GM19395 (cell line): Measurements from ENCODE around the gene FAM181B.
"Not testable (repeated sequence)": the region's sequence is repeated elsewhere in the genome, so short reads cannot be mapped to it uniquely, and the experiment has no call there.

Source experiments
- ATAC-seq: cut with Tn5 transposase; IDR thresholded peaks from one replicate; pipeline ENCODE4 v1.9.1; 2021; ENCODE audit warnings: mild to moderate bottlenecking, moderate library complexity; ENCODE audit not compliant: unreplicated experiment

The FAM181B gene

DNA sequence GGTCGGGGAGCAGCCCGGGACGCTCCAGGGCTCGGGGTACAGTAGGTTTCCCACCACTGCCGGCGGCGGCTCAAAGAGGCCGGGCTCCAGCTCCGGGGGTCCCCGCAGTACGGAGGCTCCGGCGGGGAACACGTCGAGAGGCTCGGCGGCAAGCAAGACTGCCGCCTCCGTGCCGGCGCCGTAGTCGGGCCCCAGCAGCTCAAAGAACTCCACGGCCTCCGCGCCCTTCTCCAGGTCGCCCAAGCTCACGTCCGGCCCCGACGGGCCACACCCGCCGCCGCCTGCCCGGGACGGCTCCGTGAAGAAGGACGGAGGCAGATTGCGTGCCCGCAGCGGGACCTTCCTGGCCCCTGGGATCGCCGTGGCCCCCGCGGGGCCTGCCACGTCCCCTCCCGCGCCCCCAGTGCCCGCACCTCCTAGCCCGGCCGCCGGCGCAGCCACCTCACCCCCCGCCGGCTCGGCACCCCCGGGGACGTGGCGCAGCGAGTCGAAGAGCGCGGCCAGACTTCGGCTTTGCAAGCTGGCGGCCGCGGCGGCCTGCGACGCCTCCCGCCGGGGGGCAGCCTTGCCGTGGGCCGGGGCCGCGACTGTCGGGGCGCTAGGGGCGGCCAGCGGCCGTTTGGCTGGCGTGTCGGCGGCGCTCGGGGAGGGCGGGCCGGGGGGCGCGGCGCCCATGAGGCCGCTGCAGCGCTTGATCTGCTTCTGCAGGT lies 775 bp downstream of the FAM181B start:
- ATAC-seq = peak; percentile 27

DNA sequence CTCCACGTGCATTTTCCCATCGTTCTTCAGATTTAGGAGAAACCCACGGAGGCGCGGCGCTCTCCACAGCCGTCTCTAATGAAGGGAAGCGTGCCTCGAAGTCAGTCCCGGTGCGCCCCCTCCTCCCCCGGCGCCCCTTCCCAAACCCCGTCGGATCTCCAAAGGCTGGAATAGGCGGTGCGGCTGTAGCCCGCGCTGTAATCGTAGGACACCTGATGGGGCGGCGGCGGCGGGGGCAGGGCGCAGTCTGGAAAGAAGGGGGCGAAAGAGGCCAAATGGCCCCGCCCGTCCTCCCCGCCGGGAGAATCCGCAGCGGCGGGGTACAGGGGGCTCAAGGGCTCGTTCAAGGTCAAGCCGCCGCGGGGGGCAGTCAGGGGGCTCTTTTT lies 1.3 kb downstream of the FAM181B start:
- ATAC-seq = no peak

DNA sequence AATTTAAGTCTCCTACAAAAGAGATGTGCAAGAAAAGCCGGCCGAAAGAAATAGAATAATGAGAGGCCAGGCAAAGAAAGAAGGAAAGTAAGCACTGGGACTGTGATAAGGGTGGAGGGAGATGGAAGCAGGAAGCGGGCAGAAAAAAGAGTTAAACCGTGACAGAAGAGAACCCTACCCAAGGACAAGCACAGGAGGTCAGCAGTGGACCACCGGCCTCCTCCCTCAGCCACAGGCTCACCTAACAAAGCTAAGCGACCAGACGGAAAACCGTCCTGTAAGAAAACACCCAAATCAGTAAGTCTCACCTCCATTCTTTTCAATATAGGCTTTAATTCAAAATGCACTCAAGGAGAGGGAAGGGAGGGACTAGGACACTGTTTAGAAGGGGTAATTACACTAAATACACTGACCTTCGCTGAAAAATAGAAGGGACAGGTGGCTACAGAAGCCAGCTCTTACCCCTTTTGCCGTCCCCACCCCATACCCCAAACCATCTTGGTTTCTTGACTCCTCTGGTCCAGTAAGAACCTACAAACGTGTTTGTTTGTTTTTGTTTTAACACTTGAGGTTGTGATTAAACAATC lies 1.9 kb downstream of the FAM181B start:
- ATAC-seq = no peak

- no peak for ATAC-seq
Observed at GRCh38 chr11:82730754-82731153, 2.9 kb downstream of the FAM181B start.

GRCh38 chr11:82730286-82730685 lies 3.4 kb downstream of the FAM181B start:
- no peak for ATAC-seq

- ATAC-seq = no peak
Observed at GRCh38 chr11:82724026-82724425, 9.6 kb downstream of the FAM181B start.

DNA sequence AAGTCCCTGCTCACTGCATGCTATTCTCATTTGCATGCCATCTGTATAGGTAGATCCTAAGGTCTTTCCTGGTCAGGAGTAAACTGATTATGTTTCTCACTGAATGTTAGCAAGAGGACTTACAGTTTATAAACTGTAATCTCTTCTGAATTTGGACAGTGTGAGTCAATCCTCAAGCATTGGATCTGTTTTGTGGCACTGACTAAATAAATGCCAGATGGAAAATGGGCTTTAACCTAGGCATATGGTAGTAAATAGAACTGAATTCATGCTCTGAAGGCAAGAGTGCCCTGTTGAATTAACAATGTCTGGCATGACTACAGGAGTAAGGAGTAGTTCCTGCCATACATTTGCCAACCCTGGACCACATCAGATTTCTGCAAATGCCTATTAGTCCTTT lies 11.4 kb downstream of the FAM181B start:
- ATAC-seq = no peak

- no peak for ATAC-seq
Observed at GRCh38 chr11:82720267-82721065, 13.2 kb downstream of the FAM181B start.

DNA sequence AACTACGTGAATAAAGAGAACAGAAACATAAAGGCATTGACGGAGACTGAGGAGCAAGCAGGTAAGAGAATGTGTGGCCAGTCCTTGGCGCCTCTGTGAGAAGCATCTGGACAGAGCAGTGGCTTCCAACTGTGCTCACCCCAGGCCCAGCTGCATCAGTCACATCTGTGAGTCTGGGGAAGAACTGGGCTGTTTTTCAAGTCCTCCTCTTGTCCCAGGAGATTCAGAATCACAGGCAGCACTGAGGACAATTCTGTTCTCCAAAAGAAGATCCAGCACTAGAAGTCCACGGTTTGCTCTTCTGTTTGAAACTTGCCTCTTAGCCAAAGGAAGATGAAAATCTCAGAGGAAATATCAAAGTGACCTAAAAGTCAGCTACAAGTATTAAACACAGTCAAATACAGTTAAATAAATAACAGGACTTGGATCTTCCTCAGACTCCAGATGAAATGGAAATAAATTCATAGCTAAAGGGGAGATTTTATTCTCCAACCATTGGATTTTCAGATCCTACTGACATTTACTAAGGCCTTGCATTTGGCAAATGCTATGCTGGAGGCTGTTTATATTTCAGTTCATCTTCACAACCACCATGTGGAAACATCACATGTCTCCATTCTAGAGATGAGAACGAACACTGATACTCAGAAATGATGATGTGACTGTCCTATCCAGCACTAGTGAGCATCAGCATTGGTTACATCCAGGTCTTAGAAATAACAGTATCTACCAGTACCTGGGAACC lies 14.1 kb downstream of the FAM181B start:
- ATAC-seq = no peak

GRCh38 chr11:82718821-82719220 lies 14.8 kb downstream of the FAM181B start:
- no peak for ATAC-seq

GRCh38 chr11:82718307-82718706 lies 15.4 kb downstream of the FAM181B start:
- ATAC-seq = peak; percentile 76

- ATAC-seq = no peak
Observed at GRCh38 chr11:82714346-82715174, 19.1 kb downstream of the FAM181B start.

DNA sequence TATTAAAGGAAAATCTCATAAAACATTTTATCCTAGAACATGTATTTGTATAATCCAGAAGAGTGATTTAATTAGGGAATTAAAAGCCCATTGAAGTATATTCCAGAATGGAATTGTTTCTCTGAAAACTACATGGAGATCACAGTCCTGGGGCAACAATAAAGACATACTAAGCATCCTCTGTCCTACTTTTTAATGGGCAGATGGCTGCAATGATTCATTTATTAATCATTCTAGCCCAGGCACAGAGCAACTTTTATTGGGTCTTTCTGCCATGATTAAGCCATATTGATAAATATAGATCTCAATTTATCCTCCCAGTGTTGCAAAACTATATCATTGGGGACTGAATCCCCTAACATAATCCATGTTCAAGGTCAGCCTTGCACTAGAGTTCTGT lies 22.0 kb downstream of the FAM181B start:
- no peak for ATAC-seq

- no peak for ATAC-seq
Observed at GRCh38 chr11:82703796-82704195, 29.9 kb downstream of the FAM181B start.

GRCh38 chr11:82703226-82703625 lies 30.4 kb downstream of the FAM181B start:
- ATAC-seq = no peak

DNA sequence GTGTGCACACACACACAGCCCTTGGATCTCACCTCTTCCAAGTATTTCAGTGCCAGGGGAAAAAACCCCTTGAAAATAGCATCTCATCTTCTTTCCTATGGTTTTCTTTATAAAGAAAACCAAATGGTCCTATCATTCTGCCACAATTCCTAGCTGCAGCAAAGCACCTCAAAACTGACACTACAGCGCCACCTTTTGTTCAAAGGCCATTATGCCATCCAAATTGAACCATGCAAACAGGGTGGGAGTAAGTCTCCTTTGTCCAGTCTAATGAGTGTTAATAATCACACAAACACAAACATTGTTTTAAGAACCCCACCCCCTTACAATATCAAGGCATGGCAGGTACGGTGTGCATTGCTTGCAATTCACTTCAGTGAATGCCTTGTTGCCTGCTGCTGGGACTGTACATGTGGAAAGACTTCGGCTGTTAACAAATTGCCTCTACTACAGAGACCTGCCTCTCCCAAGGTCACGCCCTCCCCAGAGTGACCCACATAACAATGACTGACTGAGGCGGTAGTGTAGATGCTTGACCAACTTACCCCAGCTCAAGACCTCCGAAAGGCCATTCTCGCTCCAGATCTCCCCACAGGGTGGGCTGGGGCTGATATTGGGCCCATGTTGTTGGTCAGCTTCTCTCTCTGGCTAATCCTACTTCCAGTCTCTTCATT lies 31.7 kb downstream of the FAM181B start:
- ATAC-seq = peak; percentile 82

- no peak for ATAC-seq
Observed at GRCh38 chr11:82698576-82699352, 34.9 kb downstream of the FAM181B start.

- no peak for ATAC-seq
Observed at GRCh38 chr11:82692981-82693380, 40.7 kb downstream of the FAM181B start.

DNA sequence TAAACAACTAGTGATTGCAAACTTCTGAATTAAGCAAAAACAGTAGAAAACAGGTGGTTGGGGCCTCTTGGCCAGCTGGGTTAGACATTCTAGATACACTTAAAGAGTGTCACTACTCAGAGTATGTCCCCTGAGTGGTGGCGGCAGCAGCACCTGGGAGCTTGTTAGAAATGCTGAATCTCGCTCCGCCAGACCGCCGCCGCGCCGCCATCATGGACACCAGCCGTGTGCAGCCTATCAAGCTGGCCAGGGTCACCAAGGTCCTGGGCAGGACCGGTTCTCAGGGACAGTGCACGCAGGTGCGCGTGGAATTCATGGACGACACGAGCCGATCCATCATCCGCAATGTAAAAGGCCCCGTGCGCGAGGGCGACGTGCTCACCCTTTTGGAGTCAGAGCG lies 44.3 kb downstream of the FAM181B start:
- ATAC-seq = not testable (repeated sequence)
